ENCODE results near the gene TYR.
"Not testable (repeated sequence)": the region's sequence is repeated elsewhere in the genome, so short reads cannot be mapped to it uniquely, and the experiment has no call there.

Gene TYR

DNA sequence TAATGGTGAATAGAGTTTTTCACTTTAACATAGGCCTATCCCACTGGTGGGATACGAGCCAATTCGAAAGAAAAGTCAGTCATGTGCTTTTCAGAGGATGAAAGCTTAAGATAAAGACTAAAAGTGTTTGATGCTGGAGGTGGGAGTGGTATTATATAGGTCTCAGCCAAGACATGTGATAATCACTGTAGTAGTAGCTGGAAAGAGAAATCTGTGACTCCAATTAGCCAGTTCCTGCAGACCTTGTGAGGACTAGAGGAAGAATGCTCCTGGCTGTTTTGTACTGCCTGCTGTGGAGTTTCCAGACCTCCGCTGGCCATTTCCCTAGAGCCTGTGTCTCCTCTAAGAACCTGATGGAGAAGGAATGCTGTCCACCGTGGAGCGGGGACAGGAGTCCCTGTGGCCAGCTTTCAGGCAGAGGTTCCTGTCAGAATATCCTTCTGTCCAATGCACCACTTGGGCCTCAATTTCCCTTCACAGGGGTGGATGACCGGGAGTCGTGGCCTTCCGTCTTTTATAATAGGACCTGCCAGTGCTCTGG is at the start of gene TYR:
Gene TYR (plus strand): TSS at position 185 of the 541 bp plus-strand sequence. CDS start 79 bp downstream, at position 264.
- no peak for DNase-seq (ENCODE audit: low read depth, low spot score)

- DNase-seq (ENCODE audit: low read depth, low spot score) = no peak
These were observed 41.1 kb upstream of the TYR start for GRCh38 chr11:89136606-89137005.

DNA sequence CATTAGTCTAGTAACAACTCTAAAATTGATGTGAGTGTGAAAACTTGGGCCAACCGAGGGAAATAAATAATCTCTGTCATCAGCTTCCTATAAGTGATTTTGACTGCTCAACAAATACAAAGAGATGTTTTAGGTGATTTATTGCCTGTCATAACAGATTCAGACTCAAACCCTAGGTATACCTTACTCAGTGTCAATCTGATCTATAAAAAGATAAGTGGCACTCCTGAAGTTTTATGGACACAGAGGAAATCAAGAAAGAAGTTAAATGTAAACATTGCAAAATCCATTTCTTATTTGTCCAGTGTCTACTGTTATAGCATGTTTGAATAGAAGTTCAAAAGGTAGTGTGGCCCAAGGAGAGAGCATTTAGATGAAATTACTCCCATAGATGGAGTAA is 30.4 kb upstream of the TYR start:
- no peak for DNase-seq (ENCODE audit: low read depth, low spot score)

DNA sequence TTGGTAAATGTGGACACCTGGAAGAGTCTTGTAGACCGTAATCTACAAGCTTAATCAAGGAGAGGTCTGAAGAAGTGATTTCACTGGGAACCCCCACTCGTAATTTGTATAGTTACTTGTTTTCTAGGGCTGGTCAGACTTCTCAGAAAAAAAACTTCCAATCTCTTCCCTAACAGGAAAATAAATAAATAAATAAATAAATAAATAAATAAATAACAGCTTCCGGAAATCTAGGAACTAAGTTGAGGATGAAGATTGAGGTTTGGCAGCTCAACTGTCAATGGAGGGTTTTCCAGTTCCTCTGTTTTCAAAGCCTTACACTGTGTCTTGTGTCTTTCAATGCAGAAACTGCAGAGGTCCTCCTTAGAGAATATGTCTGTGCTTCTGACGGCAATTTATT is 17.7 kb upstream of the TYR start:
- no peak for DNase-seq (ENCODE audit: low read depth, low spot score)

- DNase-seq (ENCODE audit: low read depth, low spot score) = no peak
These were observed 15.7 kb upstream of the TYR start for GRCh38 chr11:89161949-89162348.

DNA sequence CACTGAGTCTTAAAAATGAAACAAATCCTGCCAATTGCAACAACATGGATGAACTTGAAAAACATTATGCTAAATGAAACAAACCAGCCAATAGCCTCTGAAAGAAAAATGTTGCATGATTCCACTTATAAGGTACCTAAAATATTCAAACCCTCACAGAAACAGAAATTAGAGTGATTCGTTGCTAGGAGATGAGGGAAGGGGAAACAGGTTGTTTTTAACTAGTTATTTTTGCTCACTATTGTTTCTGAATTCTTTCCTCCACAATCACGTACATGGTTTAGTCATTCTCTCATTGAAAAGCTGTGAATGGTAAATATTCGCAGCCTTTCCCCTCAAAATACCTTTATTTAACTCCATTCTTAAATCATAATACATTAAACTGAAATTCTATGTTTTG is 14.0 kb upstream of the TYR start:
- no peak for DNase-seq (ENCODE audit: low read depth, low spot score)

GRCh38 chr11:89168396-89168795 is 9.3 kb upstream of the TYR start:
- DNase-seq (ENCODE audit: low read depth, low spot score) = no peak

- no peak for DNase-seq (ENCODE audit: low read depth, low spot score)
These were observed 1.9 kb upstream of the TYR start for GRCh38 chr11:89175796-89176195.

GRCh38 chr11:89176938-89177337 is 737 bp upstream of the TYR start:
- DNase-seq (ENCODE audit: low read depth, low spot score) = no peak

- no peak for DNase-seq (ENCODE audit: low read depth, low spot score)
These were observed 3.4 kb downstream of the TYR start for GRCh38 chr11:89181111-89181510.

GRCh38 chr11:89182773-89183518 is 5.3 kb downstream of the TYR start:
- no peak for DNase-seq (ENCODE audit: low read depth, low spot score)

GRCh38 chr11:89184021-89184420 is 6.3 kb downstream of the TYR start:
- no peak for DNase-seq (ENCODE audit: low read depth, low spot score)

DNA sequence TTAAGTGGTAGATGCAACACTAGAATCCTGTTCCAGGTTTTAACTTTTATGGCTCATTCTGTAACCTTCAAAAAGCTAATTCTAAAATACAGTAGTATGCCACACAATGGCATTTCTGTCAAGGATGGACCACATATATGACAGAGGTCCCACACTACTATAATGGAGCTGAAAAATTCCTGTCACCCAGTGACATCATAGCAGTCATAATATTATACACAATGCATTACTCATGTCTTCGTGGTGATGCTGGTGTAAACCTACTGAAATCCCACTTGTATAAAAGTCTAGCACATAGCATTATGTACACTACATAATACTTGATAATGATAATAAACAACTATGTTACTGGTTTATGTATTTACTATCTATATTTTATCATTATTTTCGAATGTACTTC is 12.1 kb downstream of the TYR start:
- DNase-seq (ENCODE audit: low read depth, low spot score) = no peak

DNA sequence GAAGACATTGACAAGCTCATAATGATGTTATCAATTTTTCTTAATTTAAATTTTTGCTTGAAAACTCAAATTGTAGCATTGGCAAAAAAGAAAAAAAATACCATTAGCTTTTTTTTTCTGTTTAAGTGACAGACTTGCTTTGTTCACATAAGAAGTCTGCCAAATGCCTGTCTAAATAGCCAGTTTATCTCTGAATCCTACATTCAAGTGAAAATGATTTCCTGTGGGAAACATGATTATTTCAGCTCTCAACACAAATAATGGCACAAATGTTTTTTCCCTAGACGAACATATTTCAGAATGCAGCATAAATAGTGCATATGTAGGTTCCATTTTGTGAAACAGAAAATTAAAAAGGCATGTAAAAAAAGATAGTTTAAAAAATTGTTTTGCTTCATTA is 23.5 kb downstream of the TYR start:
- no peak for DNase-seq (ENCODE audit: low read depth, low spot score)

GRCh38 chr11:89203814-89204213 is 26.1 kb downstream of the TYR start:
- DNase-seq (ENCODE audit: low read depth, low spot score) = no peak

GRCh38 chr11:89205378-89205777 is 27.7 kb downstream of the TYR start:
- no peak for DNase-seq (ENCODE audit: low read depth, low spot score)

DNA sequence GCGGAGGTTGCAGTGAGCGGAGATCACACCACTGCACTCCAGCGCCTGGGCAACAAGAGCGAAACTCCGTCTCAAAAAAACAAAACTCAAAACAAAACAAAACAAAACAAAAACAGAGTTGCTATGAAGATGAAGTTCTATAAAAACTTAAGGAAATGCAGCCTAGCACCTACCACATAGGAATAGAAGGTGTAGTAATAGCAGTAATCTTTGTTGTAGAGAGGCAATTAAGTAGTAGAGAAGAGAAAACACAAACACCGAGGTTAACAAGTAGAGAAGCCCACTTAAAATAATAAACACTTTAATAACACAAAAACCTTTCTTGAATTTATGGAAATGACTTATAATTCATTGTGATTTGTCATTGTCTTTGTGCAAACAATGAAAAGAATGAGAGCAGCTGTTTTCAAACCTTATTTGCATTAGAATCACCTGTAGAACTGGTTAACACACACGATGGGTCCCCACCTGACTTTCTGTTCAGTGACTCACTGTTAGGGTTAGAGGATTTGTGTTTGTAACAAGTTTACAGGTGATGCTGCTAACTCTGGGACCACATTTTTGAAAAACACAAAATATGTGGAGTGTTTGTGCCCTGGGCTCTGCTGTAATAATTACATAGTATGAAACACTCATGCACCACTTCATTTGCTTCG is 43.1 kb downstream of the TYR start:
- no peak for DNase-seq (ENCODE audit: low read depth, low spot score)

GRCh38 chr11:89235083-89235482 is 57.4 kb downstream of the TYR start:
- no peak for DNase-seq (ENCODE audit: low read depth, low spot score)

DNA sequence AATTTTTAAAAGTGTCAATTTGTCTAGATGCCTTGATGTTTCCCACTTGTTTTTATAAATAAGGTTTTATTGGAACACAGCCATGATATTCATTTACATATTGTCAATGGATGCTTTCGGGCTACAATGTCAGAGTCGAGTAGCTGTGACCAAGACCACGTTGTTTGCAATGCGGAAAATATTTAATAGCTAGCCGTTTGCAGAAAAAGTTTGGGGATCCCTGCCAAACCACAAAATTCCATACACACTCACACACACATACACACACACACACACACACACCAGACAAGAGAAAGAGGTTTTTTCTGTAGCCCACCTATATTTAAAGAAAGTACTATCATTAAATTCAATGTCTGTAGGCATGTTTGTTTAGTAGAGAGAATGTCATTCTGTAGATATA is 58.3 kb downstream of the TYR start:
- no peak for DNase-seq (ENCODE audit: low read depth, low spot score)

DNA sequence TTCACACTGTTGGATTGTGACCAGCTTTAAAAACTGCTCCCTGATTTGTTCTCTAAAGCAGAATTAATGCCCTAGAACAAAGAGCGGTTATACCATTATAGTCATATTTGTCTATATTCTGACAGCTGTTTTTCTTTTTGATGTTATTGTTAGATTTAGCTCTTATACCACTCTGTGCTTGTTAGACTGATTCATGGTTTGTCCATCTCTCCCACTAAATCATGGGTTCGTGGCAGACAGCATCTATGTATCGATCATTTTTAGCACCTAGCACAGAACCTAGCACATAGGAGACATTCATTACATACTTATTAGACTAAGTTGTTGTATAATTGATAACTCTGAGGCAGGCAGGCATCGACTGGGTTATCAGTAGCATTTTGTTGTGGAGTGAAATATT is 69.3 kb downstream of the TYR start:
- DNase-seq (ENCODE audit: low read depth, low spot score) = not testable (repeated sequence)

GRCh38 chr11:89249196-89249595 is 71.5 kb downstream of the TYR start:
- no peak for DNase-seq (ENCODE audit: low read depth, low spot score)

DNA sequence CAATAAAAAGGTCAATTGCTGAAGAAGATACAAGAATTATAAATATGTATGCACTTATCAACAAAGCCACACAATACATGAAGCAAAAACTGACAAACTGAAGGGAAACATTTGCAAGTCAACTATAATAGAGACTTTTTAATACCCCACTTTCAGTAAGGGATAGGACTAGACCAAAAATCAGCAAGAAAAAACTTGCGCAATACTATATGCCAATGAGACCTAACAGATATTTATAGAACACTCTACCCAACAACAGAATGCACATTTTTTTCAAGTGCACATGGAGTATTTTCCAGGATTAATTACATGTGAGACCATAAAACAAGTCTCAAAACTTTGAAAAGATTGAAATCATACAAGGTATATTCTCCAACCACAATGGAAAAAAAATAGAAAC is 83.8 kb downstream of the TYR start:
- not testable (repeated sequence) for DNase-seq (ENCODE audit: low read depth, low spot score)

- DNase-seq (ENCODE audit: low read depth, low spot score) = no peak
These were observed 90.1 kb downstream of the TYR start for GRCh38 chr11:89267660-89268302.

Measured in ELF-1 (cell line).